Measurements from ENCODE around the gene ETV1. TPM values are rescaled to one million over a fixed set of nuclear protein-coding genes. Genes with fewer than 3 reads are reported as not detected.

The ETV1 gene
- total RNA-seq, 1 experiment from 2014 or later = 68.5 TPM

GRCh38 chr7:14013898-14014297 lies 24.4 kb upstream of the ETV1 start:
- Histone ChIP-seq H2BK20ac (ENCODE audit: low read depth, low read length, poor library complexity, severe bottlenecking) (no peak overlapping the region), H2AFZ (ENCODE audit: low read length) (no peak overlapping the region), H3K14ac (ENCODE audit: insufficient read depth, low read length) (no peak overlapping the region), H3K27me3 (ENCODE audit: insufficient read depth, low read length) (no peaks in the 10 kb centered on the region), H2BK5ac (ENCODE audit: insufficient read length, low read length) (no peak overlapping the region), H3K79me2 (ENCODE audit: insufficient read depth, low read length) (no peaks in the 10 kb centered on the region), H3K79me1 (ENCODE audit: insufficient read depth, low read depth, low read length, poor library complexity, severe bottlenecking) (no peaks in the 10 kb centered on the region), H3K9me3 (ENCODE audit: control insufficient read depth, low read depth, low read length) (no peaks in the 10 kb centered on the region), H4K5ac (ENCODE audit: insufficient read length, low read depth, low read length) (no peak overlapping the region), H3K18ac (ENCODE audit: insufficient read length, low read depth, low read length) (no peak overlapping the region), H3K4ac (ENCODE audit: low read depth, low read length) (no peak overlapping the region), H3K27ac (ENCODE audit: insufficient read length, low read depth, low read length) (no peak overlapping the region), H3K4me2 (ENCODE audit: insufficient read depth, insufficient read length, low read length) (no peak overlapping the region), H3K23ac (ENCODE audit: insufficient read length, low read depth, low read length) (no peak overlapping the region), H3K4me1 (ENCODE audit: insufficient read depth, low read length) (no peaks in the 10 kb centered on the region), H4K20me1 (ENCODE audit: control insufficient read depth, insufficient read depth, insufficient read length) (no peaks in the 10 kb centered on the region), H3K9ac (ENCODE audit: extremely low read depth, insufficient read length, low read length) (no peak overlapping the region), H4K91ac (ENCODE audit: insufficient read length, low read depth, low read length) (no peak overlapping the region), H3T11ph (ENCODE audit: low read length) (no peak overlapping the region), H3K56ac (ENCODE audit: insufficient read length, low read depth, low read length) (no peak overlapping the region), H2BK120ac (ENCODE audit: low read depth, low read length, poor library complexity, severe bottlenecking) (no peak overlapping the region), H4K8ac (replicated peaks; ENCODE audit: insufficient read length, low read depth, low read length) (no peak overlapping the region), H3K23me2 (ENCODE audit: insufficient read length, low read depth, low read length, poor library complexity, severe bottlenecking) (peaks cover 3% of the 10 kb centered on the region), H2AK5ac (ENCODE audit: insufficient read length, low read length) (no peak overlapping the region), H2BK15ac (ENCODE audit: low read depth, low read length) (no peak overlapping the region), H2BK12ac (ENCODE audit: insufficient read length, low read depth, low read length) (no peak overlapping the region)
- H3K9me3 Mint-ChIP-seq = no peaks in the 10 kb centered on the region
- H3K27me3 Mint-ChIP-seq (ENCODE audit: low read depth) = no peaks in the 10 kb centered on the region
- H3K36me3 Mint-ChIP-seq (ENCODE audit: insufficient read depth in 1 of 3, low read depth in 3 of 3) = no peaks in the 10 kb centered on the region
- no peak overlapping the region for H3K4me3 Mint-ChIP-seq
- no peak for TF ChIP-seq CTCF (conservative IDR thresholded peaks at IDR 0.05)
- no peak for DNase-seq
- no CpG with 5 or more reads among the region's 1 CpG for WGBS (ENCODE audit: extremely low coverage, insufficient read length, low lambda C conversion rate)
- H3K4me1 Mint-ChIP-seq = peaks cover 5 to 6% of the 10 kb centered on the region in 2 experiments; a peak in 3 of 4 replicates
- no peak overlapping the region; a peak in 1 of 7 replicates for H3K27ac Mint-ChIP-seq
